ENCODE measurements around the gene SEL1L.
"Not testable (repeated sequence)": the region's sequence is repeated elsewhere in the genome, so short reads cannot be mapped to it uniquely, and the experiment has no call there.

SEL1L gene

GRCh38 chr14:81473456-81474147, 60.1 kb downstream of the SEL1L start:
- no peak for DNase-seq

GRCh38 chr14:81472096-81472800, 61.4 kb downstream of the SEL1L start:
- no peak for DNase-seq

GRCh38 chr14:81471062-81471461, 62.6 kb downstream of the SEL1L start:
- DNase-seq, result no peak

GRCh38 chr14:81470557-81470826, 63.2 kb downstream of the SEL1L start:
- DNase-seq, result not testable (repeated sequence)

- no peak for DNase-seq
Measured at GRCh38 chr14:81466854-81467253, 66.8 kb downstream of the SEL1L start.

- DNase-seq, result no peak
Measured at GRCh38 chr14:81465507-81466228, 68.0 kb downstream of the SEL1L start.

- DNase-seq, result not testable (repeated sequence)
Measured at GRCh38 chr14:81465003-81465392, 68.7 kb downstream of the SEL1L start.

GRCh38 chr14:81464253-81465002, 69.2 kb downstream of the SEL1L start:
- DNase-seq, result peak; percentile 44

- DNase-seq, result not testable (repeated sequence)
Measured at GRCh38 chr14:81462356-81462755, 71.3 kb downstream of the SEL1L start.

GRCh38 chr14:81459912-81460311, 73.7 kb downstream of the SEL1L start:
- DNase-seq, result no peak

- no peak for DNase-seq
Measured at GRCh38 chr14:81458352-81458751, 75.3 kb downstream of the SEL1L start.

- no peak for DNase-seq
Measured at GRCh38 chr14:81455390-81455789, 78.3 kb downstream of the SEL1L start.

- no peak for DNase-seq
Measured at GRCh38 chr14:81454572-81455218, 79.0 kb downstream of the SEL1L start.

GRCh38 chr14:81453166-81453766, 80.4 kb downstream of the SEL1L start:
- DNase-seq, result peak; percentile 57

GRCh38 chr14:81452341-81453133, 81.1 kb downstream of the SEL1L start:
- DNase-seq, result no peak

GRCh38 chr14:81450976-81451375, 82.7 kb downstream of the SEL1L start:
- no peak for DNase-seq

GRCh38 chr14:81450100-81450531, 83.5 kb downstream of the SEL1L start:
- peak; percentile 55 for DNase-seq

- no peak for DNase-seq
Measured at GRCh38 chr14:81449576-81449975, 84.1 kb downstream of the SEL1L start.

- no peak for DNase-seq
Measured at GRCh38 chr14:81449114-81449513, 84.5 kb downstream of the SEL1L start.

GRCh38 chr14:81447021-81447764, 86.5 kb downstream of the SEL1L start:
- no peak for DNase-seq

All from NCI-H2171 (cell line).